MCF 10A (cell line): ENCODE measurements around the gene ATG5. TPM values are rescaled to one million over a fixed set of nuclear protein-coding genes. Genes with fewer than 3 reads are reported as not detected.

Source experiments
- BruUV-seq: library from RNA; stranded (reverse); fragments of 400-500 nt; replicated peaks from 2 replicates; lab custom pipeline; 2021; lab: Mats Ljungman, UMichigan
- CTCF ChIA-PET: fragments of 300-600 bp; sonication (Branson Sonifier 250); formaldehyde crosslinking; extraction: SDS; loops from one replicate; lab custom pipeline; 2021; ENCODE audit warnings: antibody characterized with exemption, inconsistent platforms; lab: Yijun Ruan, JAX
- POLR2A ChIA-PET: fragments of 300-600, 350-650 bp; sonication (Branson Sonifier 250); formaldehyde crosslinking; extraction: SDS; loops from one replicate; lab custom pipeline; 2020; ENCODE audit warnings: antibody characterized with exemption, inconsistent platforms; lab: Yijun Ruan, JAX
- DNase-seq: peaks from one replicate; pipeline ENCODE4 v3.0.0-alpha.2; 2018; ENCODE audit not compliant: unreplicated experiment
- H3K27ac Mint-ChIP-seq: one replicate; pipeline ENCODE4 v1.8.0; 2022; ENCODE audit warnings: mild to moderate bottlenecking, low read depth, mixed read lengths; ENCODE audit not compliant: unreplicated experiment
- H3K27me3 Mint-ChIP-seq: one replicate; pipeline ENCODE4 v1.8.0; 2022; ENCODE audit warnings: mixed read lengths; ENCODE audit not compliant: insufficient read depth, unreplicated experiment
- H3K36me3 Mint-ChIP-seq: one replicate; pipeline ENCODE4 v1.8.0; 2022; ENCODE audit warnings: mild to moderate bottlenecking, moderate library complexity, mixed read lengths; ENCODE audit not compliant: insufficient read depth, unreplicated experiment
- H3K4me1 Mint-ChIP-seq: one replicate; pipeline ENCODE4 v1.8.0; 2022; ENCODE audit warnings: mixed read lengths; ENCODE audit not compliant: insufficient read depth, unreplicated experiment
- H3K4me3 Mint-ChIP-seq: one replicate; pipeline ENCODE4 v1.8.0; 2022; ENCODE audit warnings: mild to moderate bottlenecking, moderate library complexity, mixed read lengths; ENCODE audit not compliant: unreplicated experiment
- H3K9me3 Mint-ChIP-seq: one replicate; pipeline ENCODE4 v1.8.0; 2022; ENCODE audit warnings: mixed read lengths; ENCODE audit not compliant: unreplicated experiment
- CTCF ChIP-seq: fragments of 200-600 bp; IDR thresholded peaks from one replicate; pipeline ENCODE4 v1.8.0; 2022; ENCODE audit warnings: antibody characterized with exemption, mild to moderate bottlenecking; ENCODE audit not compliant: unreplicated experiment
- intact Hi-C: fragments of 100-400 bp; cut with micrococcal nuclease; formaldehyde crosslinking; loops from 2 replicates; pipeline ENCODE4 v1.14.1; 2022
- total RNA-seq: library from RNA; stranded (reverse); gene quantifications from 2 replicates; pipeline ENCODE4 v1.2.3, GENCODE V29; 2022

ATG5 gene
- total RNA-seq, 1 experiment from 2014 or later, result 33.3 TPM

- DNase-seq, result no peak
- H3K4me3 Mint-ChIP-seq, result no peak overlapping the region
- H3K27ac Mint-ChIP-seq, result no peak overlapping the region
- intact Hi-C loops, result no loop called here
- no TSS peak for BruUV-seq
- ChIA-PET POLR2A (interaction anchor here (0.6 to 0.8 kb wide), 2 partner anchors 10 to 765 kb away, joined by 3 read pairs; no protein-coding TSS in a partner anchor), CTCF (interaction anchor here (0.6 to 1.4 kb wide), 3 partner anchors 19 to 96 kb away, joined by 3 to 7 read pairs (median 3); no protein-coding TSS in a partner anchor)
- peaks cover 6% of the 10 kb centered on the region for H3K4me1 Mint-ChIP-seq
- no peaks in the 10 kb centered on the region for H3K9me3 Mint-ChIP-seq
- no peak for TF ChIP-seq CTCF
- no peaks in the 10 kb centered on the region for H3K27me3 Mint-ChIP-seq
- peaks cover 6% of the 10 kb centered on the region for H3K36me3 Mint-ChIP-seq
Observed at GRCh38 chr6:106188104-106188794, 137.3 kb downstream of the ATG5 start.

GRCh38 chr6:106187424-106187982 is 138.1 kb downstream of the ATG5 start:
- H3K27me3 Mint-ChIP-seq, result no peaks in the 10 kb centered on the region
- intact Hi-C loops, result no loop called here
- no peaks in the 10 kb centered on the region for H3K9me3 Mint-ChIP-seq
- no peak for DNase-seq
- no TSS peak for BruUV-seq
- H3K4me3 Mint-ChIP-seq, result no peak overlapping the region
- ChIA-PET POLR2A (interaction anchor here (0.8 kb wide), 1 partner anchor 9 kb away, joined by 3 read pairs; no protein-coding TSS in a partner anchor), CTCF (interaction anchor here (0.6 to 1.4 kb wide), 4 partner anchors 19 to 694 kb away, joined by 3 to 4 read pairs (median 3); no protein-coding TSS in a partner anchor)
- H3K4me1 Mint-ChIP-seq, result peaks cover under 1% of the 10 kb centered on the region
- H3K36me3 Mint-ChIP-seq, result peaks cover under 1% of the 10 kb centered on the region
- TF ChIP-seq CTCF, result no peak
- H3K27ac Mint-ChIP-seq, result no peak overlapping the region

GRCh38 chr6:106186714-106187113 is 138.8 kb downstream of the ATG5 start:
- H3K27ac Mint-ChIP-seq, result no peak overlapping the region
- no peaks in the 10 kb centered on the region for H3K9me3 Mint-ChIP-seq
- intact Hi-C loops, result no loop called here
- TF ChIP-seq CTCF, result no peak
- POLR2A ChIA-PET, result no interaction called here
- no peaks in the 10 kb centered on the region for H3K27me3 Mint-ChIP-seq
- H3K4me1 Mint-ChIP-seq, result peaks cover 8% of the 10 kb centered on the region
- peaks cover 4% of the 10 kb centered on the region for H3K36me3 Mint-ChIP-seq
- no peak overlapping the region for H3K4me3 Mint-ChIP-seq
- CTCF ChIA-PET, result interaction anchor here (0.6 kb wide), 1 partner anchor 693 kb away, joined by 3 read pairs; no protein-coding TSS in a partner anchor
- no TSS peak for BruUV-seq
- no peak for DNase-seq

- Mint-ChIP-seq H3K4me3 (no peak overlapping the region), H3K27me3 (no peaks in the 10 kb centered on the region), H3K9me3 (no peaks in the 10 kb centered on the region), H3K4me1 (peaks cover 14% of the 10 kb centered on the region), H3K27ac (no peak overlapping the region), H3K36me3 (peaks cover 6% of the 10 kb centered on the region)
- POLR2A ChIA-PET, result no interaction called here
- no peak for TF ChIP-seq CTCF
- CTCF ChIA-PET, result no interaction called here
- intact Hi-C loops, result no loop called here
- no peak for DNase-seq
- BruUV-seq, result no TSS peak
Observed at GRCh38 chr6:106186172-106186571, 139.4 kb downstream of the ATG5 start.
